PFSK-1 (cell line): Measurements from ENCODE around the gene ZNF280C.

Experiments
- FOXP2 ChIP-seq: optimal IDR thresholded peaks from 2 replicates; pipeline ENCODE3; 2011; ENCODE audit warnings: borderline replicate concordance, control low read depth, inconsistent platforms; ENCODE audit not compliant: insufficient read depth; ENCODE audit errors: extremely low read length, extremely low read depth
- POLR2AphosphoS5 ChIP-seq: IDR thresholded peaks from 2 replicates; pipeline ENCODE4 v1.6.1; 2012; ENCODE audit warnings: low read depth, mild to moderate bottlenecking, control low read depth, low read length, moderate library complexity
- SIN3A ChIP-seq: IDR thresholded peaks from 2 replicates; pipeline ENCODE4 v1.6.1; 2012; ENCODE audit warnings: mild to moderate bottlenecking, low read length, moderate library complexity, borderline replicate concordance; ENCODE audit not compliant: insufficient read depth
- TAF1 ChIP-seq: IDR thresholded peaks from 2 replicates; pipeline ENCODE4 v1.6.1; 2012; ENCODE audit warnings: low read length, control low read depth, borderline replicate concordance; ENCODE audit not compliant: insufficient read depth
- TF ChIP-seq, protein P1 (sequence below), 2 experiments: IDR thresholded peaks; 2 replicates each; pipeline versions ENCODE4 v1.6.1 to v1.8.0; 2011 to 2012; ENCODE audit warnings: low read depth in 2 of 2, low read length in 2 of 2, control low read depth in 1 of 2, inconsistent platforms in 1 of 2, mild to moderate bottlenecking in 1 of 2, moderate library complexity in 1 of 2; ENCODE audit not compliant: insufficient read depth in 1 of 2

The ZNF280C gene

DNA sequence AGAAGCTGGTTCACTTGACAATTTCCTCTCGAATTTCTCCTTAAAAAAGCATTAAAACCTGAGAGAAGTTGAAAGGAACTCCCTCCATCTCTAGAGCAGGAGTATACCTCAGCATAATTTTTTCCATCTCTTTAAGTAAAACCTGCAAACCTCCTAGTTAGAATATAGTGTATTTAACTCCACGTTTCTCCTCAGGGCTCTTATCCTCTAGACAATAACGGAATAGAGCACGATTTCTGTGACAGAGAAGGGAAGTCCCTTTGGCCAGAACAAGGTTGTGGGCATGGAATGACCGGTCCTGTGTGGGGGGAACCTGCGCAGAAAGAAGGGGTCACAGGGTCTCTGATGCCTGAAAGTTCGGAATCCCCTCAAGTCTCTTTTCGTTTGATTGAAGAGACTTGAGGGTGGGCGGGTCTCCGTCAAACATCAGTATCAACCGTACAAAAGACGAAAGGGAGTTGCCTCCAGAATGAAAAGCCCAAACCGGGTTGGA, 697 bp downstream of the ZNF280C start:
- TF ChIP-seq SIN3A (no peak), FOXP2 (no peak), POLR2AphosphoS5 (no peak), TAF1 (no peak)
- TF ChIP-seq, protein P1, sequence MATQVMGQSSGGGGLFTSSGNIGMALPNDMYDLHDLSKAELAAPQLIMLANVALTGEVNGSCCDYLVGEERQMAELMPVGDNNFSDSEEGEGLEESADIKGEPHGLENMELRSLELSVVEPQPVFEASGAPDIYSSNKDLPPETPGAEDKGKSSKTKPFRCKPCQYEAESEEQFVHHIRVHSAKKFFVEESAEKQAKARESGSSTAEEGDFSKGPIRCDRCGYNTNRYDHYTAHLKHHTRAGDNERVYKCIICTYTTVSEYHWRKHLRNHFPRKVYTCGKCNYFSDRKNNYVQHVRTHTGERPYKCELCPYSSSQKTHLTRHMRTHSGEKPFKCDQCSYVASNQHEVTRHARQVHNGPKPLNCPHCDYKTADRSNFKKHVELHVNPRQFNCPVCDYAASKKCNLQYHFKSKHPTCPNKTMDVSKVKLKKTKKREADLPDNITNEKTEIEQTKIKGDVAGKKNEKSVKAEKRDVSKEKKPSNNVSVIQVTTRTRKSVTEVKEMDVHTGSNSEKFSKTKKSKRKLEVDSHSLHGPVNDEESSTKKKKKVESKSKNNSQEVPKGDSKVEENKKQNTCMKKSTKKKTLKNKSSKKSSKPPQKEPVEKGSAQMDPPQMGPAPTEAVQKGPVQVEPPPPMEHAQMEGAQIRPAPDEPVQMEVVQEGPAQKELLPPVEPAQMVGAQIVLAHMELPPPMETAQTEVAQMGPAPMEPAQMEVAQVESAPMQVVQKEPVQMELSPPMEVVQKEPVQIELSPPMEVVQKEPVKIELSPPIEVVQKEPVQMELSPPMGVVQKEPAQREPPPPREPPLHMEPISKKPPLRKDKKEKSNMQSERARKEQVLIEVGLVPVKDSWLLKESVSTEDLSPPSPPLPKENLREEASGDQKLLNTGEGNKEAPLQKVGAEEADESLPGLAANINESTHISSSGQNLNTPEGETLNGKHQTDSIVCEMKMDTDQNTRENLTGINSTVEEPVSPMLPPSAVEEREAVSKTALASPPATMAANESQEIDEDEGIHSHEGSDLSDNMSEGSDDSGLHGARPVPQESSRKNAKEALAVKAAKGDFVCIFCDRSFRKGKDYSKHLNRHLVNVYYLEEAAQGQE (IDR thresholded peaks at IDR 0.05; ENCODE audit: insufficient read depth in 1 of 2, low read depth in 2 of 2, low read length in 2 of 2) = no peak

DNA sequence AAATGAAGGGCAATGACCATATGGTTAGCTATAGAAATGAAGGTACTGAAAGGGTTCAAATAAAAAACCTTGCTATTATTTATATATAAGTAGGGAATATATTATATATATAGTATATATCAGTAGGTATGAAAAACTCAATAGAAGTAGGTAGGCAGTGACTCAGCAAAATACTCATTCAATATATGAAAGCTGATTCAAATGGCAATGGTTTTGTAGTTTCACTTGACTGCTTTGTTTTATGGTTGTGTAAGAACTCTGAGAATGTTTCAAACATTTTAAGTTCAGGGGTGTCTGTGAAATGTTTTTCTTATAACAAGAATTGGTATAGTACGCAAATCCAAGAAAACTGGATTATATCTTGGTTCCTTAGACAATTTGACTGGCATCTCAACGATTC, 4.1 kb downstream of the ZNF280C start:
- TF ChIP-seq, protein P1 (IDR thresholded peaks at IDR 0.05; ENCODE audit: insufficient read depth in 1 of 2, low read depth in 2 of 2, low read length in 2 of 2) = no peak
- no peak for TF ChIP-seq SIN3A
- no peak for TF ChIP-seq FOXP2
- no peak for TF ChIP-seq TAF1
- TF ChIP-seq POLR2AphosphoS5 = no peak

DNA sequence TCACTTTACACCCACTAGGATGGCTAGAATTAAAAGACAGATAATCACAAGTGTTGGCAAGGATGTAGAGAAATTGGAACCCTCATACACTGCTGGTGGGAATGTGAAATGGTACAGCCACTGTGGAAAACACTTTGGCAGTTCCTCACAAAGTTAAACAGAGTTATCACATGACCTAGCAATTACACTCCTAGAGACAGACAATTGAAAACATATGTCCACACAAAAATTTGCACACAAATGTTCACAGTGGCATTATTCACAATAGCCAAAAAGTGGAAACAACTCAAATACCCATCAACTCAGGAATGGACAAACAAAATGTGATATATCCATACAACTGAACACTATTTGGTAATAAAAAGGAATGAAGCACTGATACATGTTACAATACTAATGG, 5.7 kb downstream of the ZNF280C start:
- TF ChIP-seq FOXP2 = no peak

DNA sequence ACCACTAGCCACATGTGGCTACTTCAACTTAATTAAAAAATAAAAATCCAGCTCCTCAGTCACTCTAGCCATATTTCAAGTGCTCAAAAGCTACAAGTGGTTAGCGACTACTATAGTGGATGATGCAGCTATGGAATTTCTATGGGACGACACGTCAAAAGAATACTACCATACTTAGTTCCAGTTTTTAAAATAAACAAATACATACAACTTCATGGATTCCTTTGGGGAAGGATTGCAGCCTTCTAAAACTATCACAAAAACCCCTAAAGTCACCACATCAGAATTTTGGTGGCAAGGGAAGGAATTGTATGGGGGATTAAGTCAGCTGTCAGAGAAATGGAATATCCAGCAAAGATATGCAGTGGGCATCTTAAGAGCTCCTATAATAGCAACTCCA, 6.5 kb downstream of the ZNF280C start:
- TF ChIP-seq FOXP2 (no peak), SIN3A (no peak), POLR2AphosphoS5 (no peak), TAF1 (no peak)
- TF ChIP-seq, protein P1 (IDR thresholded peaks at IDR 0.05; ENCODE audit: insufficient read depth in 1 of 2, low read depth in 2 of 2, low read length in 2 of 2) = no peak

DNA sequence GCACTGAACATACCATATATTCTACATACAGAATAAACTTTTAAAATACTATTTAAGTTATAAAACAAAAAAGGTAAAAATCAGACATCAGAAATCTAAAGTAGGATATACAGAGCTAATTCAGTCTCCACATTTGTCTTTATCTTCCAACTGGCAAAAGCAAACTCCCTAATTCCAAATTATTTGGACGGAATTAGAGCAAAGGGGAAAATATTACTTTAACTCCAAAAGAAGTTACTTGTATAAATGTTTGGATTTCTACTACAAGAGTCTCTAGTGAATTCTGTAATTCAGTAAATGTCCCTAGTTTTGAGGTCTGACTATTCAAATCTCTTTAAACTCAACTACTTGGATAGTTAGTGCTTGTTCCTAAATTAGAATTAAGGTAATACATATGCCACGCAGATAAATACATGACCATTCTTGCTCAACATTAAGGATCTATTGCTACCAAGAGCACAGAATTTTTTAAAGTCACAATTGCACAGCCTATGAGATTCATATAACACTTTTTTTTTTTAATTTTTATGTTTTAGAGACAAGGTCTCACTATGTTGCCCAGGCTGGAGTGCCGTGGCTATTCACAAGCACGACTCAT, 7.3 kb downstream of the ZNF280C start:
- TF ChIP-seq FOXP2 (no peak), SIN3A (no peak), POLR2AphosphoS5 (no peak), TAF1 (no peak)
- TF ChIP-seq, protein P1 (IDR thresholded peaks at IDR 0.05; ENCODE audit: insufficient read depth in 1 of 2, low read depth in 2 of 2, low read length in 2 of 2) = no peak
